ENCODE measurements around the gene KCNQ2. TPM values are rescaled to one million over a fixed set of nuclear protein-coding genes. Genes with fewer than 3 reads are reported as not detected.

The KCNQ2 gene
- total and polyA plus RNA-seq, 10 donors: 0.13 to 3.5 (median 0.45) TPM; not detected in 2

DNA sequence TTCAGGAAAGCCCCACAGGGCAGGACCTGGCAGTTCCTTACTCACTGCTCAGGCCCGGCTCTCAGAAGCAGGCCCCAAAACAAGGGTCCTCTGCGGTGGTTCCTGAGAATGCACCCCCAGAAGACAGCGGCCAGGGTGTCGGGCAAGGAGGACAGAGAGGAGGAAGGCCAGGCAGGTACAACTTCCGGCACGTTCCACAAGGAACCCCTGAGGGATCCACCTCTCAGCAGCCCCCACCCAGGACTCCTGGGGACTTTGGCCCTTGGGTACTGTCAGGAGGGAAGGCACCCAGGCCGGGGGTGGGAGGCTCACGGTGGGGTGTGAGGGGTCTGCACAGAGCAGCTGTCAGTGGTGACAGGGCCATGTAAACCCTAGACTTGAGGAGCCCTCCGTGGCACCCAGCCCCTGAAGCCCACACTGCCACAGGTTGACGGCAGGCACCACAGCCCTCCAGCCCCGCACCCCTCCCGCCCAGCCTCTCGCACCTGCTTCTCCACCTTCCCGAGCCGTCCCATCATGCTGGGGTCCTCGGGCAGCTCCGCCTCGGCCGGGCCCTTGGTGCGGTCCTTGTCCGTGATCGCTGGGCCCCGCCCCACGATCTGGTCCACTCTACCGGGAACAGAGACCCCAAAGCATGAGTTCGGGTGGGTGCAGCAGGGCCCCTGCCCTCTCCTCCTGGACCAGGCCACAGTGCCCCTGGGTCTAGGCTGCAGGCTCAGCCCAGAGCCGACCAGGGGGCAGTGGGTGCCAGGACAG lies 64.3 kb downstream of the KCNQ2 start:
- Histone ChIP-seq H3K9me3 (no peaks in the 10 kb centered on the region), H3K27ac (no peak overlapping the region), H3K36me3 (no peaks in the 10 kb centered on the region), H3K27me3 (replicated peaks in 1 of 7) (peaks cover 0 to 53% (median 11%) of the 10 kb centered on the region in 7 donors), H3K4me1 (peaks cover 0 to 17% (median 5%) of the 10 kb centered on the region in 6 donors), H3K4me3 (no peak overlapping the region)
- intact Hi-C loops (cut with DNase I; ENCODE audit: low total_unique reads): no loop called here
- TF ChIP-seq POLR2A (IDR thresholded peaks at IDR 0.05) (no peak), POLR2AphosphoS5 (IDR thresholded peaks at IDR 0.05) (no peak)
- TF ChIP-seq, protein P1, sequence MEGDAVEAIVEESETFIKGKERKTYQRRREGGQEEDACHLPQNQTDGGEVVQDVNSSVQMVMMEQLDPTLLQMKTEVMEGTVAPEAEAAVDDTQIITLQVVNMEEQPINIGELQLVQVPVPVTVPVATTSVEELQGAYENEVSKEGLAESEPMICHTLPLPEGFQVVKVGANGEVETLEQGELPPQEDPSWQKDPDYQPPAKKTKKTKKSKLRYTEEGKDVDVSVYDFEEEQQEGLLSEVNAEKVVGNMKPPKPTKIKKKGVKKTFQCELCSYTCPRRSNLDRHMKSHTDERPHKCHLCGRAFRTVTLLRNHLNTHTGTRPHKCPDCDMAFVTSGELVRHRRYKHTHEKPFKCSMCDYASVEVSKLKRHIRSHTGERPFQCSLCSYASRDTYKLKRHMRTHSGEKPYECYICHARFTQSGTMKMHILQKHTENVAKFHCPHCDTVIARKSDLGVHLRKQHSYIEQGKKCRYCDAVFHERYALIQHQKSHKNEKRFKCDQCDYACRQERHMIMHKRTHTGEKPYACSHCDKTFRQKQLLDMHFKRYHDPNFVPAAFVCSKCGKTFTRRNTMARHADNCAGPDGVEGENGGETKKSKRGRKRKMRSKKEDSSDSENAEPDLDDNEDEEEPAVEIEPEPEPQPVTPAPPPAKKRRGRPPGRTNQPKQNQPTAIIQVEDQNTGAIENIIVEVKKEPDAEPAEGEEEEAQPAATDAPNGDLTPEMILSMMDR (IDR thresholded peaks at IDR 0.05 in 8 of 11, conservative IDR thresholded peaks at IDR 0.05 in 3 of 11): no peak
- WGBS, 5 donors: 83 to 96% (median 91%) methylated on average over 2 to 27 of the region's 27 CpGs
- no peak for DNase-seq

DNA sequence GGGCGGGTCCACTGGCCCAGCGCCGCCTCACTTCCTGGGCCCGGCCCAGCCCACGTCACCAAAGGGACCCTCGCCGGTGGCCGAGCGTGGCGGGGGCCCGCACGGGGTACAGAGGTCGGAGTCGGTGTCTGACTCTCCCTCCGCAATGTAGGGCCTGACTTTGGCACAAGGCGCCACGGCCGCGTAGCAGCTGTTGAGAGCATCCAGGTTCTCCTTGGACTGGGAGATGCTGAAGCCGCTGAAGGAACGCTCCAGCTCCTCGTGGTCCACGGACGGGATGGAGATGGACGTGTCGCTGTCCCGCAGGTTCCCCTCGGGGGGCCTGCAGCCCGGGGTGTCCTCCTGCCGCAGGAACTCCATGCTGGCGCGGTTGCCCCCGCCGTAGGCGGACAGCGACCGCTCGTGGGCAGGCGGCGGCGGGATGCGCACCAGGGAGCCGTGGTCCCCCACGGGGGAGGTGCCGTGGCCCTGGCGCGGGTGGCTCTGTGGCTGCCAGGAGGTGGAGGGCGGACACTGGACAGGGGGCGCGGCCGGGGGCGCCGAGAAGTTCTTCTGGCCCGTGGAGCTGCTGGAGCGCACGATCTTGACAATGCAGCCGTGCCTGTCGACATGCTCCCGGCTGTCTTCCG lies 65.7 kb downstream of the KCNQ2 start:
- no peaks in the 10 kb centered on the region for H3K9me3 ChIP-seq
- 92 to 97% (median 93%) methylated on average over 6 to 60 of the region's 60 CpGs for WGBS, 5 donors
- TF ChIP-seq POLR2AphosphoS5 (IDR thresholded peaks at IDR 0.05): no peak
- TF ChIP-seq POLR2A (IDR thresholded peaks at IDR 0.05): no peak
- TF ChIP-seq, protein P1 (IDR thresholded peaks at IDR 0.05 in 8 of 11, conservative IDR thresholded peaks at IDR 0.05 in 3 of 11): no peak

DNA sequence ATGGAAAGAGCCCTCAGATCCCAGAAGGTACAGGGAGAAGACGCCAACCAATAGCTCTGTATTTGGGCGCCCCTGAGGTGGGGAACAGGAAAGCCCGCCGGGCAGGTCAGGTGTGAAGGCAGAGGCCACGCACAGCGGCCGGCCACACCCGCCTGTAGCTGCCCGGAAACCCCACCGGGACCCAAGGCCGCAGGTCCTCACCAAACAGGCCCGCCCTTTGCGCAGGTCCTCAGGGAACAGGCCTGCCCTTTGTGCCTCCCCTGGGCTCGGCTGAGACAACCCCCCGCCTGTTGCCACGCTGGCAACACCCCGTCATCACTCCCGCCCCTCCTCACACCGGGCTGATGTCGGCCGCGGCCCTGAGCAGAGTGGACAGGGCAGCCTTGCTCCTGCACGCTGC lies 66.4 kb downstream of the KCNQ2 start:
- WGBS, 5 donors: 63 to 95% (median 80%) methylated on average over 3 to 23 of the region's 23 CpGs
- peaks cover 0 to 7% (median 0%) of the 10 kb centered on the region in 6 donors for H3K4me1 ChIP-seq
- intact Hi-C loops (cut with DNase I; ENCODE audit: low total_unique reads): no loop called here
- no peaks in the 10 kb centered on the region for H3K36me3 ChIP-seq
- H3K27ac ChIP-seq: no peak overlapping the region
- no peak for DNase-seq
- TF ChIP-seq POLR2A (IDR thresholded peaks at IDR 0.05) (no peak), POLR2AphosphoS5 (IDR thresholded peaks at IDR 0.05) (peak in 1 of 3 donors; percentile 8)
- TF ChIP-seq, protein P1 (IDR thresholded peaks at IDR 0.05 in 8 of 11, conservative IDR thresholded peaks at IDR 0.05 in 3 of 11): no peak
- no peak overlapping the region for H3K4me3 ChIP-seq
- no peaks in the 10 kb centered on the region for H3K9me3 ChIP-seq
- H3K27me3 ChIP-seq (replicated peaks in 1 of 7): peaks cover 0 to 51% (median under 1%) of the 10 kb centered on the region in 7 donors

More for the DNA sequence above, 65.7 kb downstream of the KCNQ2 start:
- peaks cover 0 to 51% (median 3%) of the 10 kb centered on the region in 7 donors for H3K27me3 ChIP-seq (replicated peaks in 1 of 7)
- H3K4me3 ChIP-seq: no peak overlapping the region
- no peak overlapping the region for H3K27ac ChIP-seq
- intact Hi-C loops (cut with DNase I; ENCODE audit: low total_unique reads): no loop called here
- no peak for DNase-seq
- peaks cover 0 to 11% (median under 1%) of the 10 kb centered on the region in 6 donors for H3K4me1 ChIP-seq
- no peaks in the 10 kb centered on the region for H3K36me3 ChIP-seq

All from spleen (tissue), 11 donors.